Measurements from ENCODE around the gene USP7.

Gene USP7

DNA sequence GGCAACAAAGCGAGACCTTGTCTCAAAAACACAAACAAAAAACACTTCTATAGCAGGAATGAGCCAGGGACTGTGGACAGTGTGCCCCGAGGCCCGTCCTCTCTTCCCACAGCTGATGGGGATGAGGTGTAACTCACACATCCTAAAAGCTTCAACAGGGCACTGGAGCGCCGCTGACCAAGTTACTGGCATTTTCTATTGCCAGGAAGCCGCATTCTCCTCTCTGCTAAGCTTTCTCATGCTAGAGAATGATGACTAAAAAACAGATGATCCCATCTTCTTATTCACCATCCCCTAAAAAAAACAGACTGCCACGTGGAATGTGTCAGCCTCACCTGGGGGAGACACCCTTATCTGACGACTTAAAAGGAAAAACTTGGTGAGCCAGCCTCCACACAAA is 111.2 kb downstream of the USP7 start:
- Histone ChIP-seq H3K4me1 (ENCODE audit: control insufficient read depth, low read length) (no peaks in the 10 kb centered on the region), H4K20me1 (ENCODE audit: control insufficient read depth, insufficient read depth, low read depth, low read length) (no peaks in the 10 kb centered on the region; the same call in 1 of the 2 replicates), H3K4me3 (ENCODE audit: low read length) (no peak overlapping the region), H3K9me2 (replicated peaks; ENCODE audit: control insufficient read depth, low read length) (no peaks in the 10 kb centered on the region), H3K9me3 (ENCODE audit: control insufficient read depth, insufficient read depth, low read length) (no peaks in the 10 kb centered on the region), H3K27me3 (ENCODE audit: control insufficient read depth, low read length) (no peaks in the 10 kb centered on the region), H3F3A (ENCODE audit: control insufficient read depth, insufficient read depth) (peaks cover 4% of the 10 kb centered on the region; the same call in 1 of the 2 replicates), H3K27ac (ENCODE audit: low read depth, low read length) (no peak overlapping the region), H3K4me2 (ENCODE audit: low read length) (no peak overlapping the region), H3K36me3 (ENCODE audit: control insufficient read depth, low read length) (peaks cover 89% of the 10 kb centered on the region), H3K79me2 (ENCODE audit: control insufficient read depth, low read length) (no peaks in the 10 kb centered on the region)
- TF ChIP-seq CTCF (IDR thresholded peaks at IDR 0.05; ENCODE audit: low read depth, low read length, poor library complexity, severe bottlenecking): no peak
- no peak for TF ChIP-seq EZH2phosphoT487 (IDR thresholded peaks at IDR 0.05; ENCODE audit: borderline replicate concordance, low read length)

DNA sequence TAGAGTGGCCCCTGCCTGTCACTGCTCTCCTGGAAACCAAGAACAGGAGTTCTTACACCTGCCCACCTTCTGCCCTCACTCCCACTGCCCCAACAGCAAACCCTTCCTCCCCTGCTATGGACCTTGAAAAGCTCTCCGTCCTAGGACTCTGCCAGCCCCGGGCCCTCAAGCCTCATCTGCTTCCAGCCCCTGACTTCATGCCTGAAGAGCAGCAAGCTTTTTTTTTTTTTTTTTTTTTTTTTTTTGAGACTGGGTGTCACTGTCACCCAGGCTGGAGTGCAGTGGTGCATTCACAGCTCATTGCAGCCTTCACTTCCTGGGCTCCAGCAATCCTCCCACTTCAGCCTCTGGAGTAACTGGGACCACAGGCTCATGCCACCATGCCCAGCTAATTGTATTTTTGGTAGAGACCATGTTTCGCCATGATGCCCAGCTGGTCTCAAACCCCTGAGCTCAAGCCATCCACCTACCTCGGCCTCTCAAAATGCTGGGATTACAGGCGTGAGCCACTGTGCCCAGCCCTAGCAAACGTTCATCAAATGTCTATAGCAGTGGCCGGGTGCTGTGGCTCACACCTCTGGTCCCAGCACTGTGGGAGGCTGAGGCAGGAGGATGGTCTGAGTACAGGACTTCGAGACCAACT is 111.8 kb downstream of the USP7 start:
- peaks cover 4% of the 10 kb centered on the region; the same call in 1 of the 2 replicates for H3F3A ChIP-seq (ENCODE audit: control insufficient read depth, insufficient read depth)
- H3K9me3 ChIP-seq (ENCODE audit: control insufficient read depth, insufficient read depth, low read length): no peaks in the 10 kb centered on the region
- TF ChIP-seq EZH2phosphoT487 (IDR thresholded peaks at IDR 0.05; ENCODE audit: borderline replicate concordance, low read length): no peak
- TF ChIP-seq CTCF (IDR thresholded peaks at IDR 0.05; ENCODE audit: low read depth, low read length, poor library complexity, severe bottlenecking): no peak
- H3K4me3 ChIP-seq (ENCODE audit: low read length): no peak overlapping the region
- no peaks in the 10 kb centered on the region for H3K27me3 ChIP-seq (ENCODE audit: control insufficient read depth, low read length)
- no peaks in the 10 kb centered on the region; the same call in 1 of the 2 replicates for H4K20me1 ChIP-seq (ENCODE audit: control insufficient read depth, insufficient read depth, low read depth, low read length)
- H3K4me1 ChIP-seq (ENCODE audit: control insufficient read depth, low read length): no peaks in the 10 kb centered on the region
- no peak overlapping the region for H3K4me2 ChIP-seq (ENCODE audit: low read length)
- H3K27ac ChIP-seq (ENCODE audit: low read depth, low read length): no peak overlapping the region
- no peaks in the 10 kb centered on the region for H3K9me2 ChIP-seq (replicated peaks; ENCODE audit: control insufficient read depth, low read length)
- H3K36me3 ChIP-seq (ENCODE audit: control insufficient read depth, low read length): peaks cover 95% of the 10 kb centered on the region
- H3K79me2 ChIP-seq (ENCODE audit: control insufficient read depth, low read length): peaks cover 4% of the 10 kb centered on the region; the same call in 1 of the 2 replicates

GRCh38 chr16:8850279-8850885 is 113.3 kb downstream of the USP7 start:
- H3K27ac ChIP-seq (ENCODE audit: low read depth, low read length): no peak overlapping the region
- peaks cover 90% of the 10 kb centered on the region for H3K36me3 ChIP-seq (ENCODE audit: control insufficient read depth, low read length)
- no peaks in the 10 kb centered on the region for H3K9me2 ChIP-seq (replicated peaks; ENCODE audit: control insufficient read depth, low read length)
- H3K9me3 ChIP-seq (ENCODE audit: control insufficient read depth, insufficient read depth, low read length): no peaks in the 10 kb centered on the region
- no peak for TF ChIP-seq CTCF (IDR thresholded peaks at IDR 0.05; ENCODE audit: low read depth, low read length, poor library complexity, severe bottlenecking)
- no peaks in the 10 kb centered on the region for H3K4me1 ChIP-seq (ENCODE audit: control insufficient read depth, low read length)
- H3K27me3 ChIP-seq (ENCODE audit: control insufficient read depth, low read length): no peaks in the 10 kb centered on the region
- no peaks in the 10 kb centered on the region; the same call in 1 of the 2 replicates for H4K20me1 ChIP-seq (ENCODE audit: control insufficient read depth, insufficient read depth, low read depth, low read length)
- H3F3A ChIP-seq (ENCODE audit: control insufficient read depth, insufficient read depth): peaks cover 4% of the 10 kb centered on the region; the same call in 1 of the 2 replicates
- H3K4me2 ChIP-seq (ENCODE audit: low read length): no peak overlapping the region
- peaks cover 13% of the 10 kb centered on the region for H3K79me2 ChIP-seq (ENCODE audit: control insufficient read depth, low read length)
- H3K4me3 ChIP-seq (ENCODE audit: low read length): no peak overlapping the region
